ENCODE data around the gene PPFIBP2.

Gene PPFIBP2

GRCh38 chr11:7687386-7687785 lies 173.6 kb downstream of the PPFIBP2 start:
- WGBS (ENCODE audit: insufficient coverage, insufficient read length) = no CpG with 5 or more reads among the region's 1 CpG
- Histone ChIP-seq H3K36me3 (ENCODE audit: control insufficient read depth, insufficient read depth, low read length) (no peaks in the 10 kb centered on the region), H3K9me3 (ENCODE audit: control insufficient read depth, insufficient read depth, low read length) (no peaks in the 10 kb centered on the region), H3K4me3 (ENCODE audit: low read length) (no peak overlapping the region), H3K4me1 (ENCODE audit: control insufficient read depth, insufficient read depth, low read length) (no peaks in the 10 kb centered on the region; the same call in 1 of the 2 replicates), H3K27ac (ENCODE audit: low read length) (no peak overlapping the region), H3K27me3 (ENCODE audit: control insufficient read depth, insufficient read depth, low read length) (no peaks in the 10 kb centered on the region)
- no peak for DNase-seq (ENCODE audit: low read depth, low spot score)

- Histone ChIP-seq H3K27ac (ENCODE audit: low read length) (no peak overlapping the region), H3K4me1 (ENCODE audit: control insufficient read depth, insufficient read depth, low read length) (no peaks in the 10 kb centered on the region; the same call in 1 of the 2 replicates), H3K4me3 (ENCODE audit: low read length) (no peak overlapping the region), H3K27me3 (ENCODE audit: control insufficient read depth, insufficient read depth, low read length) (no peaks in the 10 kb centered on the region), H3K9me3 (ENCODE audit: control insufficient read depth, insufficient read depth, low read length) (no peaks in the 10 kb centered on the region), H3K36me3 (ENCODE audit: control insufficient read depth, insufficient read depth, low read length) (no peaks in the 10 kb centered on the region)
- DNase-seq (ENCODE audit: low read depth, low spot score) = no peak
- WGBS (ENCODE audit: insufficient coverage, insufficient read length) = no CpG with 5 or more reads among the region's 4 CpGs
Observed at GRCh38 chr11:7688238-7688826, 174.5 kb downstream of the PPFIBP2 start.

DNA sequence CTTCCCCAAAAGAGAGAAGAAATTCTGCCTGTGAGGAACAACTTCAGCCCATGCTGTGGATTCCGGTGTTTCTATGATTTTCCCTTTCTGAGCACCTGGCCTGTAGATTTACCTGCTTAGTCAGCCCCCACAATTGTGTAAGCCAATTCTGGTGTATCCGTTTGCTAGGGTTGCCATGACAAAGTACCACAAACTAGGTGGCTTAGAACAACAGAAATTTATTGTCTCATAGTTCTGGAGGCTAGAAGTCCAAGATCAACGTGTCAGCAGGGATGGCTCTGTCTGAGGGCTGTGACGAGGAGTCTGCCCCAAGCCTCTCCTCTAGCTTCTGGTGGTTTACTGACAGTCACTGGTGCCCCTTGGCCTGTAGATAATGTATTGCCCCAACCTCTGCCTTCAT lies 175.4 kb downstream of the PPFIBP2 start:
- no peaks in the 10 kb centered on the region; the same call in 1 of the 2 replicates for H3K4me1 ChIP-seq (ENCODE audit: control insufficient read depth, insufficient read depth, low read length)
- no CpG with 5 or more reads among the region's 4 CpGs for WGBS (ENCODE audit: insufficient coverage, insufficient read length)
- H3K36me3 ChIP-seq (ENCODE audit: control insufficient read depth, insufficient read depth, low read length) = no peaks in the 10 kb centered on the region
- H3K4me3 ChIP-seq (ENCODE audit: low read length) = no peak overlapping the region
- H3K9me3 ChIP-seq (ENCODE audit: control insufficient read depth, insufficient read depth, low read length) = no peaks in the 10 kb centered on the region
- H3K27ac ChIP-seq (ENCODE audit: low read length) = no peak overlapping the region
- no peak for DNase-seq (ENCODE audit: low read depth, low spot score)
- no peaks in the 10 kb centered on the region for H3K27me3 ChIP-seq (ENCODE audit: control insufficient read depth, insufficient read depth, low read length)

DNA sequence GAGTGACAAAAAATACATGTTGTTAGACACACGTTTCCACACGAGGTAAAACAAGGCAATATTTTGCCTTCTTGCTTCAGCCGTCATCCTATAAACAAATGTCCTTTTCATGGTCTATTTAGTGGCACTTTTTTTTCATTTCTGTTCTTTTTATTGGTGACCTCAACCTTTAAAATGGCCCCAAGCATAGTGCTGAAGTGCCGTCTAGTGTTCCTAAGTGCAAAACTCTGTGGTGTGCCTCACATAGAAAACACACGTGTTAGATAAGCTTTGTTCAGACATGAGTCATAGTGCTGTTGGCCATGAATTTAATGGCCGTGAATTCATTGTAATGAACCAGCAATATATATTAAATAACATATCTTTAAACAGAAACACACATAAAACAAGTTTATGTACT lies 176.8 kb downstream of the PPFIBP2 start:
- Histone ChIP-seq H3K27me3 (ENCODE audit: control insufficient read depth, insufficient read depth, low read length) (no peaks in the 10 kb centered on the region), H3K4me3 (ENCODE audit: low read length) (no peak overlapping the region), H3K36me3 (ENCODE audit: control insufficient read depth, insufficient read depth, low read length) (no peaks in the 10 kb centered on the region), H3K4me1 (ENCODE audit: control insufficient read depth, insufficient read depth, low read length) (no peaks in the 10 kb centered on the region; the same call in 1 of the 2 replicates), H3K9me3 (ENCODE audit: control insufficient read depth, insufficient read depth, low read length) (no peaks in the 10 kb centered on the region), H3K27ac (ENCODE audit: low read length) (no peak overlapping the region)
- no CpG with 5 or more reads among the region's 6 CpGs for WGBS (ENCODE audit: insufficient coverage, insufficient read length)
- no peak for DNase-seq (ENCODE audit: low read depth, low spot score)

- Histone ChIP-seq H3K9me3 (ENCODE audit: control insufficient read depth, insufficient read depth, low read length) (no peaks in the 10 kb centered on the region), H3K4me1 (ENCODE audit: control insufficient read depth, insufficient read depth, low read length) (no peaks in the 10 kb centered on the region; the same call in 1 of the 2 replicates), H3K4me3 (ENCODE audit: low read length) (no peak overlapping the region), H3K27ac (ENCODE audit: low read length) (no peak overlapping the region), H3K36me3 (ENCODE audit: control insufficient read depth, insufficient read depth, low read length) (no peaks in the 10 kb centered on the region), H3K27me3 (ENCODE audit: control insufficient read depth, insufficient read depth, low read length) (no peaks in the 10 kb centered on the region)
- WGBS (ENCODE audit: insufficient coverage, insufficient read length) = no CpG with 5 or more reads among the region's 6 CpGs
- DNase-seq (ENCODE audit: low read depth, low spot score) = no peak
Observed at GRCh38 chr11:7691759-7692350, 178.1 kb downstream of the PPFIBP2 start.

GRCh38 chr11:7692426-7692825 lies 178.6 kb downstream of the PPFIBP2 start:
- H3K4me3 ChIP-seq (ENCODE audit: low read length) = no peak overlapping the region
- no peak overlapping the region for H3K27ac ChIP-seq (ENCODE audit: low read length)
- no peaks in the 10 kb centered on the region for H3K9me3 ChIP-seq (ENCODE audit: control insufficient read depth, insufficient read depth, low read length)
- no peaks in the 10 kb centered on the region; the same call in 1 of the 2 replicates for H3K4me1 ChIP-seq (ENCODE audit: control insufficient read depth, insufficient read depth, low read length)
- H3K36me3 ChIP-seq (ENCODE audit: control insufficient read depth, insufficient read depth, low read length) = no peaks in the 10 kb centered on the region
- no CpG with 5 or more reads among the region's 3 CpGs for WGBS (ENCODE audit: insufficient coverage, insufficient read length)
- no peaks in the 10 kb centered on the region for H3K27me3 ChIP-seq (ENCODE audit: control insufficient read depth, insufficient read depth, low read length)
- DNase-seq (ENCODE audit: low read depth, low spot score) = no peak

DNA sequence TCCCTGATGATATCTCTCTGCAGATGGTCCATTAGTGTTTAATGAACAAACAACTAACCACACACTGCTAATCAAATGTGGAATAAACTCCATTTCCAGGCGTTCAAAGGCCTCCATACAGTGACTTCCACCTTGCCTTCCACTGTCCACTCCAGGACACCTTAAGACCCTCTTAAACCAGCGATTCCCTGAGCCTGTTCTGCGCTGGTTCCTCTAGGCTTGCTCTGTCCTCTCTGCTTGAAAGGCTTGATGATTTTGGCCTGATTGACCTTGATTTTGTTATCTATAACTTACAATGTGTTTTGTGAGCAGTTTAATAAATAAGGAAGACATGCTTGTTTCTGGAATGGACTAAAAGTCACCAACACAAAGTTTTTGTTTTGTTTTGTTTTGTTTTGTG lies 180.4 kb downstream of the PPFIBP2 start:
- H3K4me3 ChIP-seq (ENCODE audit: low read length) = no peak overlapping the region
- no CpG with 5 or more reads among the region's 3 CpGs for WGBS (ENCODE audit: insufficient coverage, insufficient read length)

DNA sequence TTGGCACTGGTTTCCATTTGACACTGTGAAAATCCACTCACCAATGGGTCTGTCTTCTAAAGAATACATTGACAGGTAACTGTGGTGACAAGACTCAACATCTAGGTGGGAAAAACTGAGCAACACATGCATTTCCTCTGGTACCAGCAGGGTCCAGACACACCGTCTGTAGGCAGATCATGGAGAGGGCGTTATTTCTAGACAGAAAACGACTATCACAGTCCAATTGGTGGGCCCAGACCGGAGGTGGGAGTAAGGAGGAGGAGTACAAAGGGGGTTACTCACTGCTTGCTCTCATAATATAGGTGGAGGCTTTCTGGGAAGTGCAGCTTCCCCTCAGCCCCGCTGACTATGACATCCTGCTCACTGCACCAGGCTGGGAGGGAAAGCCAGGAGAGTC lies 182.6 kb downstream of the PPFIBP2 start:
- H3K4me3 ChIP-seq (ENCODE audit: low read length) = no peak overlapping the region
- no peak overlapping the region for H3K27ac ChIP-seq (ENCODE audit: low read length)
- no peaks in the 10 kb centered on the region for H3K9me3 ChIP-seq (ENCODE audit: control insufficient read depth, insufficient read depth, low read length)
- DNase-seq (ENCODE audit: low read depth, low spot score) = no peak
- no CpG with 5 or more reads among the region's 5 CpGs for WGBS (ENCODE audit: insufficient coverage, insufficient read length)
- peaks cover 1% of the 10 kb centered on the region; the same call in 1 of the 2 replicates for H3K27me3 ChIP-seq (ENCODE audit: control insufficient read depth, insufficient read depth, low read length)
- no peaks in the 10 kb centered on the region for H3K4me1 ChIP-seq (ENCODE audit: control insufficient read depth, insufficient read depth, low read length)
- no peaks in the 10 kb centered on the region for H3K36me3 ChIP-seq (ENCODE audit: control insufficient read depth, insufficient read depth, low read length)

More for the DNA sequence above, 180.4 kb downstream of the PPFIBP2 start:
- no peaks in the 10 kb centered on the region for H3K4me1 ChIP-seq (ENCODE audit: control insufficient read depth, insufficient read depth, low read length)
- H3K27me3 ChIP-seq (ENCODE audit: control insufficient read depth, insufficient read depth, low read length) = no peaks in the 10 kb centered on the region
- H3K27ac ChIP-seq (ENCODE audit: low read length) = no peak overlapping the region
- DNase-seq (ENCODE audit: low read depth, low spot score) = no peak
- H3K9me3 ChIP-seq (ENCODE audit: control insufficient read depth, insufficient read depth, low read length) = no peaks in the 10 kb centered on the region
- no peaks in the 10 kb centered on the region for H3K36me3 ChIP-seq (ENCODE audit: control insufficient read depth, insufficient read depth, low read length)
